ENCODE measurements around the gene ITFG1.
A peak's percentile ranks its signal among the peaks of the same experiment; 100 is the strongest.
"Not testable (repeated sequence)": the region's sequence is repeated elsewhere in the genome, so short reads cannot be mapped to it uniquely, and the experiment has no call there.

Gene ITFG1

GRCh38 chr16:47143677-47144558 is 316.9 kb downstream of the ITFG1 start, which contains the start of gene NETO2:
TSS of gene NETO2 (minus strand) at chr16:47143945. CDS start at chr16:47143612, 333 bp downstream.
- DNase-seq, result peak; percentile 54 to 57

- peak; percentile 46 to 51 for DNase-seq
These were observed 317.8 kb downstream of the ITFG1 start for GRCh38 chr16:47142821-47143676.

- no peak for DNase-seq
These were observed 318.4 kb downstream of the ITFG1 start for GRCh38 chr16:47142486-47142820.

- peak; percentile 78 to 80 for DNase-seq
These were observed 318.9 kb downstream of the ITFG1 start for GRCh38 chr16:47141773-47142485.

- DNase-seq, result no peak
These were observed 320.2 kb downstream of the ITFG1 start for GRCh38 chr16:47140686-47141085.

GRCh38 chr16:47139561-47140185 is 321.2 kb downstream of the ITFG1 start:
- DNase-seq, result no peak

GRCh38 chr16:47137925-47138324 is 322.9 kb downstream of the ITFG1 start:
- not testable (repeated sequence) for DNase-seq

- DNase-seq, result no peak
These were observed 324.6 kb downstream of the ITFG1 start for GRCh38 chr16:47136099-47136842.

- DNase-seq, result no peak
These were observed 326.3 kb downstream of the ITFG1 start for GRCh38 chr16:47134550-47134949.

GRCh38 chr16:47132308-47132707 is 328.6 kb downstream of the ITFG1 start:
- no peak for DNase-seq

GRCh38 chr16:47129755-47130435 is 331.0 kb downstream of the ITFG1 start:
- no peak for DNase-seq

GRCh38 chr16:47127541-47127940 is 333.3 kb downstream of the ITFG1 start:
- no peak for DNase-seq

- no peak for DNase-seq
These were observed 335.1 kb downstream of the ITFG1 start for GRCh38 chr16:47125757-47126156.

- no peak for DNase-seq
These were observed 347.7 kb downstream of the ITFG1 start for GRCh38 chr16:47113130-47113529.

- no peak for DNase-seq
These were observed 349.9 kb downstream of the ITFG1 start for GRCh38 chr16:47110939-47111338.

GRCh38 chr16:47109361-47109760 is 351.5 kb downstream of the ITFG1 start:
- no peak for DNase-seq

Data from activated CD4-positive, alpha-beta T cell treated with anti-CD3 and anti-CD28 coated beads, Interleukin-2, amount 50 U/mL, for 4 hours (primary cell).